NCI-H226 (cell line): ENCODE measurements around the gene SVBP.
A peak's percentile ranks its signal among the peaks of the same experiment; 100 is the strongest.
"Not testable (repeated sequence)": the region's sequence is repeated elsewhere in the genome, so short reads cannot be mapped to it uniquely, and the experiment has no call there.

Experiments used
- DNase-seq: peaks from one replicate; pipeline ENCODE4 v3.0.0-alpha.2; 2015

The SVBP gene

GRCh38 chr1:42841010-42841409 is 23.8 kb upstream of the SVBP start:
- DNase-seq, result no peak

GRCh38 chr1:42838482-42839190 is 21.4 kb upstream of the SVBP start:
- DNase-seq, result no peak

- no peak for DNase-seq
Measured at GRCh38 chr1:42837709-42838108, 20.5 kb upstream of the SVBP start.

GRCh38 chr1:42835422-42835821 is 18.2 kb upstream of the SVBP start:
- DNase-seq, result no peak

GRCh38 chr1:42834803-42835202 is 17.6 kb upstream of the SVBP start:
- no peak for DNase-seq

- no peak for DNase-seq
Measured at GRCh38 chr1:42833981-42834380, 16.8 kb upstream of the SVBP start.

GRCh38 chr1:42832641-42833240 is 15.5 kb upstream of the SVBP start:
- no peak for DNase-seq

GRCh38 chr1:42831273-42831672 is 14.1 kb upstream of the SVBP start:
- DNase-seq, result no peak

- DNase-seq, result no peak
Measured at GRCh38 chr1:42830631-42831030, 13.4 kb upstream of the SVBP start.

- DNase-seq, result no peak
Measured at GRCh38 chr1:42825036-42825851, 8.0 kb upstream of the SVBP start.

- no peak for DNase-seq
Measured at GRCh38 chr1:42824481-42825035, 7.4 kb upstream of the SVBP start.

- DNase-seq, result no peak
Measured at GRCh38 chr1:42822800-42823392, 5.7 kb upstream of the SVBP start.

GRCh38 chr1:42821690-42822089 is 4.5 kb upstream of the SVBP start:
- DNase-seq, result no peak

- no peak for DNase-seq
Measured at GRCh38 chr1:42820813-42821212, 3.6 kb upstream of the SVBP start.

- DNase-seq, result no peak
Measured at GRCh38 chr1:42817976-42818375, 779 bp upstream of the SVBP start.

- no peak for DNase-seq
Measured at GRCh38 chr1:42817440-42817767, 207 bp upstream of the SVBP start.

- DNase-seq, result no peak
Measured at GRCh38 chr1:42815941-42816584, 1.1 kb downstream of the SVBP start.

GRCh38 chr1:42814815-42815214 is 2.4 kb downstream of the SVBP start:
- DNase-seq, result not testable (repeated sequence)

GRCh38 chr1:42807056-42807668 is 10.0 kb downstream of the SVBP start:
- no peak for DNase-seq

GRCh38 chr1:42806593-42806992 is 10.6 kb downstream of the SVBP start:
- DNase-seq, result peak; percentile 61

GRCh38 chr1:42806171-42806570 is 11.0 kb downstream of the SVBP start:
- DNase-seq, result peak; percentile 7

GRCh38 chr1:42801832-42802473 is 15.2 kb downstream of the SVBP start:
- no peak for DNase-seq
